ENCODE data around the gene PTPRM.

- TF ChIP-seq CTCF (IDR thresholded peaks at IDR 0.05; ENCODE audit: low read depth, low read length) = no peak
- no peak for TF ChIP-seq POLR2A (IDR thresholded peaks at IDR 0.05; ENCODE audit: extremely low read depth, insufficient read length)
- TF ChIP-seq, protein P1, sequence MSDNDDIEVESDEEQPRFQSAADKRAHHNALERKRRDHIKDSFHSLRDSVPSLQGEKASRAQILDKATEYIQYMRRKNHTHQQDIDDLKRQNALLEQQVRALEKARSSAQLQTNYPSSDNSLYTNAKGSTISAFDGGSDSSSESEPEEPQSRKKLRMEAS (IDR thresholded peaks at IDR 0.05; ENCODE audit: low read depth, low read length) = no peak
Observed at GRCh38 chr18:7666195-7666776, 99.2 kb downstream of the PTPRM start.
